Activated T-helper 2 cell treated with anti-CD3 and anti-CD28 coated beads, Interferon-gamma antibody, Interleukin-2, Interleukin-4, amounts not matched to agents 10 μg/mL and 5 μg/mL and 100 μg/mL, durations not matched to agents 14 hours and 24 hours and 36 hours (primary cell): Measurements from ENCODE around the gene XPR1. TPM values are rescaled to one million over a fixed set of nuclear protein-coding genes. Genes with fewer than 3 reads are reported as not detected.
"Not testable (repeated sequence)": the region's sequence is repeated elsewhere in the genome, so short reads cannot be mapped to it uniquely, and the experiment has no call there.

ENCODE experiments used
- DNase-seq: peaks from one replicate; pipeline ENCODE4 v3.0.0; 2021; ENCODE audit warnings: low spot score
- H3K27ac Mint-ChIP-seq: one replicate; pipeline ENCODE4 v1.8.0; 2021; ENCODE audit warnings: mixed read lengths
- H3K27me3 Mint-ChIP-seq: one replicate; pipeline ENCODE4 v1.8.0; 2021; ENCODE audit warnings: low read depth, mixed read lengths
- H3K36me3 Mint-ChIP-seq: one replicate; pipeline ENCODE4 v1.8.0; 2021; ENCODE audit warnings: low read depth, mixed read lengths
- H3K4me1 Mint-ChIP-seq: one replicate; pipeline ENCODE4 v1.8.0; 2021; ENCODE audit warnings: low read depth, mixed read lengths
- H3K4me3 Mint-ChIP-seq: one replicate; pipeline ENCODE4 v1.8.0; 2021; ENCODE audit warnings: low read depth, mild to moderate bottlenecking, moderate library complexity, mixed read lengths
- H3K9me3 Mint-ChIP-seq: one replicate; pipeline ENCODE4 v1.8.0; 2021; ENCODE audit warnings: mixed read lengths
- intact Hi-C: fragments of 100-400 bp; cut with micrococcal nuclease; formaldehyde crosslinking; loops from one replicate; pipeline ENCODE4 v1.15.1; 2023
- total RNA-seq: library from RNA; stranded (reverse); gene quantifications from 2 replicates; pipeline ENCODE4 v1.2.3, GENCODE V29; 2022

The XPR1 gene
- total RNA-seq, 1 donor from 2014 or later = 23.6 TPM

- intact Hi-C loops = no loop called here
- H3K4me3 Mint-ChIP-seq = no peak overlapping the region
- peaks cover 10% of the 10 kb centered on the region for H3K4me1 Mint-ChIP-seq
- DNase-seq = no peak
- no peaks in the 10 kb centered on the region for H3K36me3 Mint-ChIP-seq
- H3K9me3 Mint-ChIP-seq = no peaks in the 10 kb centered on the region
- H3K27ac Mint-ChIP-seq = no peak overlapping the region
- H3K27me3 Mint-ChIP-seq = no peaks in the 10 kb centered on the region
These were observed 155.9 kb downstream of the XPR1 start for GRCh38 chr1:180787628-180788307.

- Mint-ChIP-seq H3K4me3 (no peak overlapping the region), H3K27me3 (no peaks in the 10 kb centered on the region), H3K9me3 (no peaks in the 10 kb centered on the region), H3K4me1 (peaks cover 10% of the 10 kb centered on the region), H3K27ac (no peak overlapping the region), H3K36me3 (no peaks in the 10 kb centered on the region)
- no peak for DNase-seq
- intact Hi-C loops = no loop called here
These were observed 157.6 kb downstream of the XPR1 start for GRCh38 chr1:180789460-180789859.

- H3K9me3 Mint-ChIP-seq, H3K36me3 Mint-ChIP-seq, DNase-seq, H3K27ac Mint-ChIP-seq, H3K4me1 Mint-ChIP-seq, intact Hi-C loops, H3K27me3 Mint-ChIP-seq, H3K4me3 Mint-ChIP-seq: not testable (repeated sequence)
These were observed 159.3 kb downstream of the XPR1 start for GRCh38 chr1:180791152-180791551.

- no peaks in the 10 kb centered on the region for H3K9me3 Mint-ChIP-seq
- H3K27ac Mint-ChIP-seq = no peak overlapping the region
- H3K27me3 Mint-ChIP-seq = no peaks in the 10 kb centered on the region
- DNase-seq = no peak
- H3K4me3 Mint-ChIP-seq = no peak overlapping the region
- intact Hi-C loops = no loop called here
- H3K36me3 Mint-ChIP-seq = no peaks in the 10 kb centered on the region
- peaks cover 10% of the 10 kb centered on the region for H3K4me1 Mint-ChIP-seq
These were observed 160.0 kb downstream of the XPR1 start for GRCh38 chr1:180791806-180792205.

GRCh38 chr1:180793451-180793850, 161.6 kb downstream of the XPR1 start:
- intact Hi-C loops = no loop called here
- no peak overlapping the region for H3K4me3 Mint-ChIP-seq
- no peak for DNase-seq
- H3K9me3 Mint-ChIP-seq = no peaks in the 10 kb centered on the region
- H3K27ac Mint-ChIP-seq = no peak overlapping the region
- H3K4me1 Mint-ChIP-seq = peaks cover 6% of the 10 kb centered on the region
- no peaks in the 10 kb centered on the region for H3K36me3 Mint-ChIP-seq
- H3K27me3 Mint-ChIP-seq = no peaks in the 10 kb centered on the region

- Mint-ChIP-seq H3K27ac (no peak overlapping the region), H3K36me3 (no peaks in the 10 kb centered on the region), H3K4me1 (peaks cover 2% of the 10 kb centered on the region), H3K27me3 (no peaks in the 10 kb centered on the region), H3K4me3 (no peak overlapping the region), H3K9me3 (no peaks in the 10 kb centered on the region)
- intact Hi-C loops = no loop called here
- no peak for DNase-seq
These were observed 165.2 kb downstream of the XPR1 start for GRCh38 chr1:180796897-180797640.

GRCh38 chr1:180800945-180801344, 169.1 kb downstream of the XPR1 start:
- Mint-ChIP-seq H3K36me3 (peaks cover 9% of the 10 kb centered on the region), H3K27me3 (no peaks in the 10 kb centered on the region), H3K4me3 (no peak overlapping the region), H3K9me3 (no peaks in the 10 kb centered on the region), H3K4me1 (peaks cover 9% of the 10 kb centered on the region), H3K27ac (no peak overlapping the region)
- intact Hi-C loops = no loop called here
- no peak for DNase-seq

- no peaks in the 10 kb centered on the region for H3K9me3 Mint-ChIP-seq
- H3K27ac Mint-ChIP-seq = no peak overlapping the region
- intact Hi-C loops = no loop called here
- H3K4me3 Mint-ChIP-seq = no peak overlapping the region
- no peaks in the 10 kb centered on the region for H3K27me3 Mint-ChIP-seq
- peaks cover 9% of the 10 kb centered on the region for H3K4me1 Mint-ChIP-seq
- peaks cover 18% of the 10 kb centered on the region for H3K36me3 Mint-ChIP-seq
- DNase-seq = no peak
These were observed 171.0 kb downstream of the XPR1 start for GRCh38 chr1:180802813-180803212.

GRCh38 chr1:180805316-180805715, 173.5 kb downstream of the XPR1 start:
- Mint-ChIP-seq H3K4me1 (peaks cover 9% of the 10 kb centered on the region), H3K9me3 (no peaks in the 10 kb centered on the region), H3K36me3 (peaks cover 18% of the 10 kb centered on the region), H3K27ac (no peak overlapping the region), H3K4me3 (no peak overlapping the region), H3K27me3 (no peaks in the 10 kb centered on the region)
- DNase-seq = no peak
- intact Hi-C loops = no loop called here

GRCh38 chr1:180811298-180811697, 179.5 kb downstream of the XPR1 start:
- H3K4me1 Mint-ChIP-seq = peaks cover 1% of the 10 kb centered on the region
- H3K9me3 Mint-ChIP-seq = no peaks in the 10 kb centered on the region
- peaks cover 25% of the 10 kb centered on the region for H3K36me3 Mint-ChIP-seq
- H3K27ac Mint-ChIP-seq = no peak overlapping the region
- intact Hi-C loops = no loop called here
- no peaks in the 10 kb centered on the region for H3K27me3 Mint-ChIP-seq
- no peak for DNase-seq
- H3K4me3 Mint-ChIP-seq = no peak overlapping the region

- intact Hi-C loops = no loop called here
- Mint-ChIP-seq H3K27ac (no peak overlapping the region), H3K27me3 (no peaks in the 10 kb centered on the region), H3K9me3 (no peaks in the 10 kb centered on the region), H3K36me3 (peaks cover 21% of the 10 kb centered on the region), H3K4me1 (peaks cover 1% of the 10 kb centered on the region), H3K4me3 (no peak overlapping the region)
- no peak for DNase-seq
These were observed 180.1 kb downstream of the XPR1 start for GRCh38 chr1:180811886-180812285.

GRCh38 chr1:180814258-180814657, 182.4 kb downstream of the XPR1 start:
- Mint-ChIP-seq H3K36me3 (peaks cover 16% of the 10 kb centered on the region), H3K27me3 (no peaks in the 10 kb centered on the region), H3K4me1 (peaks cover 1% of the 10 kb centered on the region), H3K9me3 (no peaks in the 10 kb centered on the region), H3K27ac (no peak overlapping the region), H3K4me3 (no peak overlapping the region)
- no peak for DNase-seq
- intact Hi-C loops = no loop called here

GRCh38 chr1:180815188-180815587, 183.4 kb downstream of the XPR1 start:
- DNase-seq = no peak
- intact Hi-C loops = no loop called here
- H3K27me3 Mint-ChIP-seq = no peaks in the 10 kb centered on the region
- H3K36me3 Mint-ChIP-seq = peaks cover 16% of the 10 kb centered on the region
- no peak overlapping the region for H3K27ac Mint-ChIP-seq
- peaks cover 1% of the 10 kb centered on the region for H3K4me1 Mint-ChIP-seq
- no peak overlapping the region for H3K4me3 Mint-ChIP-seq
- H3K9me3 Mint-ChIP-seq = no peaks in the 10 kb centered on the region
